ENCODE data around the gene MDM2. TPM values are rescaled to one million over a fixed set of nuclear protein-coding genes. Genes with fewer than 3 reads are reported as not detected.

The MDM2 gene
- total RNA-seq, 4 donors from 2014 or later = 75.9 to 99.6 (median 85.8) TPM

DNA sequence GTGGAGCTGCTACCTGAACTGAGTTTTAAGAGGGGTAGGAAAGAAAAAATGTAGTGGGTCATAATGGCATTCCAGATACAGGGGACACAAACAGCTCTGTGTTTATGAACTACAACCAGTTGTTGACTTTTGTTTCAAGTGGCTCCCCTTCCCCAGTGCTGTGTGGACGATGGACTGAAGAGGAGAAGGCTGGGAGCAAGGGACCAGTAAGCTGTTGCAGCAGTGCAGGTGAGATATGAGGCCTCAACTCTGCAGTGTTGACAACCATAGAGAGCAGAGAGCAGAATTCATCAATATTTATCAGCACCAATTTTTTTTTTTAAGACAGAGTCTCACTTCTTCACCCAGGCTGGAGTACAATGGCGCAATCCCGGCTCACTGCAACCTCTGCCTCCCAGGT lies 46.6 kb downstream of the MDM2 start:
- TF ChIP-seq POLR2A (IDR thresholded peaks at IDR 0.05) (no peak), EP300 (IDR thresholded peaks at IDR 0.05) (no peak)
- TF ChIP-seq, protein P1, sequence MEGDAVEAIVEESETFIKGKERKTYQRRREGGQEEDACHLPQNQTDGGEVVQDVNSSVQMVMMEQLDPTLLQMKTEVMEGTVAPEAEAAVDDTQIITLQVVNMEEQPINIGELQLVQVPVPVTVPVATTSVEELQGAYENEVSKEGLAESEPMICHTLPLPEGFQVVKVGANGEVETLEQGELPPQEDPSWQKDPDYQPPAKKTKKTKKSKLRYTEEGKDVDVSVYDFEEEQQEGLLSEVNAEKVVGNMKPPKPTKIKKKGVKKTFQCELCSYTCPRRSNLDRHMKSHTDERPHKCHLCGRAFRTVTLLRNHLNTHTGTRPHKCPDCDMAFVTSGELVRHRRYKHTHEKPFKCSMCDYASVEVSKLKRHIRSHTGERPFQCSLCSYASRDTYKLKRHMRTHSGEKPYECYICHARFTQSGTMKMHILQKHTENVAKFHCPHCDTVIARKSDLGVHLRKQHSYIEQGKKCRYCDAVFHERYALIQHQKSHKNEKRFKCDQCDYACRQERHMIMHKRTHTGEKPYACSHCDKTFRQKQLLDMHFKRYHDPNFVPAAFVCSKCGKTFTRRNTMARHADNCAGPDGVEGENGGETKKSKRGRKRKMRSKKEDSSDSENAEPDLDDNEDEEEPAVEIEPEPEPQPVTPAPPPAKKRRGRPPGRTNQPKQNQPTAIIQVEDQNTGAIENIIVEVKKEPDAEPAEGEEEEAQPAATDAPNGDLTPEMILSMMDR (IDR thresholded peaks at IDR 0.05) = no peak
- Histone ChIP-seq H3K4me3 (no peak overlapping the region), H3K4me1 (no peaks in the 10 kb centered on the region), H3K9me3 (no peaks in the 10 kb centered on the region), H3K27ac (no peak overlapping the region), H3K27me3 (no peaks in the 10 kb centered on the region), H3K36me3 (no peaks in the 10 kb centered on the region)
- DNase-seq (ENCODE audit: low spot score in 2 of 2) = no peak
- 92% methylated on average over 3 of the region's 3 CpGs for WGBS, 2 donors

DNA sequence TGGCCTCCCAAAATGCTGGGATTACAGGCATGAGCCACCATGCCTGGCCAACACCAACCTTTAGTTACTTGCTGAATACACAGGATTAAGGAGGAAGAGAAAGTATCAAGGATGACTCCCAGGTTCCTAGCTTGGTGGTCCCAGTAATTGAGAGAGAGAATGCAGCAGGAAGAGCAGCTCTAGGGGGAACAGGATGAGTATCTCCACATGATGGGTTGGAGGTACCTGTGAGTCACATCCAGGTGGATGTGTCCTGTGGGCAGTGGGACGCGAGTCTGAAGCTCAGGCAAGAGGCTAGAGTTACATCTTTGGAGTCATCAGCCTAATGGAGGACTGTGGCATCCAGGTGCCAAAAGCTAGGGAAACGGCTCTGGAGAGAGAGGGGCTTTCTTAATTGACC lies 47.1 kb downstream of the MDM2 start:
- Histone ChIP-seq H3K27me3 (no peaks in the 10 kb centered on the region), H3K27ac (no peak overlapping the region), H3K4me1 (no peaks in the 10 kb centered on the region), H3K9me3 (no peaks in the 10 kb centered on the region), H3K36me3 (no peaks in the 10 kb centered on the region), H3K4me3 (no peak overlapping the region)
- no peak for TF ChIP-seq POLR2A (IDR thresholded peaks at IDR 0.05)
- TF ChIP-seq, protein P1 (IDR thresholded peaks at IDR 0.05) = no peak
- TF ChIP-seq EP300 (IDR thresholded peaks at IDR 0.05) = no peak
- WGBS, 2 donors = 89 to 90% methylated on average over 3 of the region's 3 CpGs
- no peak for DNase-seq (ENCODE audit: low spot score in 2 of 2)

- 95 to 99% methylated on average over 8 of the region's 8 CpGs for WGBS, 2 donors
- no peaks in the 10 kb centered on the region for H3K4me1 ChIP-seq
- no peaks in the 10 kb centered on the region for H3K9me3 ChIP-seq
- TF ChIP-seq, protein P1 (IDR thresholded peaks at IDR 0.05) = no peak
- TF ChIP-seq EP300 (IDR thresholded peaks at IDR 0.05) (no peak), POLR2A (IDR thresholded peaks at IDR 0.05) (no peak)
- H3K27me3 ChIP-seq = no peaks in the 10 kb centered on the region
- DNase-seq (ENCODE audit: low spot score in 2 of 2) = no peak
- H3K4me3 ChIP-seq = no peak overlapping the region
- no peak overlapping the region for H3K27ac ChIP-seq
- no peaks in the 10 kb centered on the region for H3K36me3 ChIP-seq
Observed at GRCh38 chr12:68855771-68856170, 47.8 kb downstream of the MDM2 start.

DNA sequence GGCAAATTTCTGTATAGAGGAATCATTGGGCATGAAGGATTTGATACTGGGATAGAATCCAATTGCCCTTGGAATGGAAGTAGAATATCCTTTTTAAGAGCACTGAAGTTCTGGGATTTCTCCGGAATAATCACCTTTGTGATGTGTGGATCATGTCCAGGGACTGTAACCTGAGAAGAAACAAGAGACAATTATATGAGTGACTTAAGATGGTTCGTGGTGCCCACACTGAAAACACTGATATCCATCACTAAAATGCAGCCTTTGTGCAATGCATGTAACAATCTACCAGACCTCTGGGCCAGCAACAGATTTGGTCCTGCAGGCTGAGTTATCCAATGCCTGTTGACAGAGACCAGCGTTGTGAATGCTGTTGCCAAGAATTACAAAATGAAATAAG lies 48.5 kb downstream of the MDM2 start:
- DNase-seq (ENCODE audit: low spot score in 2 of 2) = no peak
- 69 to 77% methylated on average over 3 of the region's 3 CpGs for WGBS, 2 donors
- no peak overlapping the region for H3K4me3 ChIP-seq
- H3K36me3 ChIP-seq = no peaks in the 10 kb centered on the region
- no peaks in the 10 kb centered on the region for H3K4me1 ChIP-seq
- H3K27me3 ChIP-seq = no peaks in the 10 kb centered on the region
- H3K9me3 ChIP-seq = no peaks in the 10 kb centered on the region
- TF ChIP-seq POLR2A (IDR thresholded peaks at IDR 0.05) (no peak), EP300 (IDR thresholded peaks at IDR 0.05) (no peak)
- TF ChIP-seq, protein P1 (IDR thresholded peaks at IDR 0.05) = no peak
- no peak overlapping the region for H3K27ac ChIP-seq

DNA sequence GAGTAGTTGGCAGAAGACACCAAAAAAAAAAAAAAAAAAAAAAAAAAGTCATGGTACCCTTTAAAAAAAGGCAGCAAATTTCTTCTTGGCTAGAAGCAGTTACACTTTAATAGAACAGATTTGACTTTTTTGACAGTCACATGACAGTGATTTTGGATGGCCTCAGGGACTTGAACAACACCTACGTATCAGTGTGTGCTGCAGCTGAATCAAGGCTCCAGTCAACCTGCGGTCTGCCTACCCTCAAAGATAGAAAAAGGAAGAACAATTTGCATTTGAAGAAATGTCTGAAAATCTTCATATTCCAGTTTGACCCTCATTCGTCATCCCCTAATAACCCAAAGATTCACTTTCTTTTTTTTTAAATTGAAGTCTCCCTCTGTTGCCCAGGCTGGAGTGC lies 53.9 kb downstream of the MDM2 start:
- Histone ChIP-seq H3K27me3 (no peaks in the 10 kb centered on the region), H3K9me3 (no peaks in the 10 kb centered on the region), H3K4me1 (no peaks in the 10 kb centered on the region), H3K4me3 (no peak overlapping the region), H3K36me3 (peaks cover 0 to 6% (median 0%) of the 10 kb centered on the region in 3 donors), H3K27ac (no peak overlapping the region)
- DNase-seq (ENCODE audit: low spot score in 2 of 2) = no peak
- TF ChIP-seq EP300 (IDR thresholded peaks at IDR 0.05) = no peak
- TF ChIP-seq, protein P1 (IDR thresholded peaks at IDR 0.05) = no peak
- TF ChIP-seq POLR2A (IDR thresholded peaks at IDR 0.05) = no peak
- 89 to 91% methylated on average over 3 of the region's 3 CpGs for WGBS, 2 donors

All from tibial nerve (tissue), 4 donors.